CMK (cell line): Measurements from ENCODE around the gene ARHGAP32.

Experiments used
- DNase-seq: peaks from one replicate; pipeline ENCODE4 v3.0.0-alpha.2; 2010; ENCODE audit warnings: low read depth

The ARHGAP32 gene

DNA sequence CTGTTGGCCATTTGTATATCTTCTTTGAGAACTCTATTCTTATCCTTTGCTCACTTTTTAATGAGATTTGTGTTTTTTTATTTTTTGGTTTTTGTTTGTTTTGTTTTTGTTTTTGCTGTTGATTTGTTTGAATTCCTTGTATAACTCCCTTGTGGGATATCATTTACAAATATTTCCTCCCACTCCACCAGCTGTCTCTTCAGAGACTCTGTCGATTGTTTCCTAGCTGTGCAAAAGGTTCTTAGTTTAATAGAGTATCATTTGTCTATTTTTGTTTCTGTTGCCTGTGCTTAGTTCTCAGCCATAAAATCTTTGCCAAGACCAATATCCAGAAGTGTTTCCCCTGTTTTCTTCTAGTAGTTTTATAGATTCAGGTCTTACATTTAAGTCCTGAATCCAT, 82.4 kb downstream of the ARHGAP32 start:
- no peak for DNase-seq

DNA sequence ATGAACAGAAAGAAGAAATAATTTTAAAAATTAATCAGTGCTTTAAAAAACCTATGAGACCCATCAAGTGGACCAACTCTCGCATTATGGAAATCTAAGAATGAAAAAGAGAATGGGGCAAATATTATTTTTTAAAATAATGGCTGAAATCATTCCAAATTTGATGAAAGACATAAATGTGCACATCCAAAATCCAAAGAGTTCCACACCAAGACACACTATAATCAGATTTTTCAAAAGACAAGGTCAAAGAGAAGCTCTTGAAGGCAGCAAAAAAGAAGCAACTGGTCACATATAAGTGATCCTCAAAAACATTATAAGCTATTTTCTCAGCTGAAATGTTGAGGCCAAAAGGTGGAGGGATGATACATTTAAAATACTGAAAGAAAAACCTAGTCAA, 85.3 kb downstream of the ARHGAP32 start:
- no peak for DNase-seq

DNA sequence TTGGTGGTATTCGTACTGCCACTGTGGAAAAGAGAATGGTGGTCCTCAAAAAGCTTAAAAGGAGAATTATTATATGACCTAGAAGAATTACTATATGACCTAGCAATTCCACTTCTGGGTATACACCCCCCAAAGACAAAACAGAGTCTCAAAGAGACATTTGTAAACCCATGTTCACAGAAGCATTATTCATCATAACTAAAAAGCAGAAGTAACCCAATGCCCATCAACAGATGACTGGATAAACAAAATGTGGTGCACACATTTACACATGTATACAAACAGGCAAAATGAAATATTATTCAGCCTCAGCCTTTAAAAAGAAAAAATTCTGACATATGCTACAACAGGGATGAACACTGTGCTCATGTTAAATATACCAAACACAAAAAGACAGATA, 89.4 kb downstream of the ARHGAP32 start:
- no peak for DNase-seq

DNA sequence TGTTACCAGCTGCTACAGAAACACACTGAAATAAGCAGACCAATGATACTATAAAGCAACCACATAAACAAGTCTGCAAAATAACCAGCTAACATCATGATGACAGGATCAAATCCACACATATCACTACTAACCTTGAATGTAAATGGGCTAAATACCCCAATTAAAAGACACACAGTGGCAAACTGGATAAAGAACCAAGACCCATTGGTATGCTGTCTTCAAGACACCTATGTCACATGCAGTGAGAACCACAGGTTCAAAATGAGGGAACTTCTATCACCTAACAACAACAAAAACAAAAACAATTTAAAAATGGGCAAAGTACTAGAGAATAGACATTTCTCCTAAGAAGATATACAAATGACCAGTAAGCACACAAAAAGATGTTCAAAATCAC, 89.9 kb downstream of the ARHGAP32 start:
- no peak for DNase-seq

DNA sequence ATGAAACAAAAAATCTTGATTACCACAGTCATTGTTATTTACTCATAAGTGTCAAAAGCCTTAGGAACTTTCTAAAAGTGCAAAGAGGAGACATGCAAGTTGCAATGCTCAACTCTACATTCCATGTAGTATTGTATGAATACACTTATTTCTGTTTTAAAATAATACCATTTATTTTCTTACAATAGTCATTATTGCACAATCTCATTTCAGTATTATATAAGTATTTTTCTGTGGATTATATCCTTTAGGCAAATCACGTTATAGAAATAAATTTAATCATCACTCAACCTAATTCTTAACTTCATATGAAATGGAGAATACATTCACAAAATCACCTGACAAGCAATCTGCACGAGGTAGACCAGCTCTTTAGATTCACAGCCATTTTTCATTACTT, 98.8 kb downstream of the ARHGAP32 start:
- no peak for DNase-seq

DNA sequence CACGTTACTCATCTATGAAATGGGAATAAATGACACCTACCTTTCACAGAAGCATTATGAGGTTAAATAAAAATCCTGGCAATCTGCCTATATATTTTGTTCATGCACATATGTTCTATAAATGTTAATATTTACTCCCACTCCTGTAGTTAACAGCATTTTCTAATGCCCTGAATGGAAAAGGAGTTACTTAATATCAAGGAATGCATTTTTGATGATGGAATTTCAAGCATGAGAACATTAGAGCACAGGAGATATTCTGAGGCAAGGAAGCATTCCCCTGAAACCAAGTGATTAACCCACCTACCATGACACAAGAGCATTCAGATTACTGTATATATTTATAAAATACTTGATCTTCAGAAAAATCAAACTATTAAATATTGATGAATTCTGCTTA, 102.1 kb downstream of the ARHGAP32 start:
- no peak for DNase-seq

GRCh38 chr11:129089279-129089678, 102.8 kb downstream of the ARHGAP32 start:
- no peak for DNase-seq

- no peak for DNase-seq
Observed at GRCh38 chr11:129086976-129087375, 105.1 kb downstream of the ARHGAP32 start.

GRCh38 chr11:129077191-129077590, 114.9 kb downstream of the ARHGAP32 start:
- no peak for DNase-seq

DNA sequence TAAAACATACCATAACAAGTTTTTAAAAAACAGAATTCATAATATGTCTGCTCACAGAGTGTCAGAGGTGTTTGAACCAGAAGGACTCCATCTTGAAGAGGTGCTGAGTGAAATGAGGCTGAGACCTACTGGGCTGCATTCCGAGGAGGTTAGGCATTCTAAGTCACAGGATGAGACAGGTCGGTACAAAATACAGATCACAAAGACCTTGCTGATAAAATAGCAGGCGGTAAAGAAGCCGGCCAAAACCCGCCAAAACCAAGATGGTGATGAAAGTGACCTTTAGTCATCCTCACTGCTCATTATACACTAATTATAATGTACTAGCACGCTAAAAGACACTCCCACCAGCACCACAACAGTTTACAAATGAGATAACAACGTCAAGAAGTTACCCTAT, 116.4 kb downstream of the ARHGAP32 start:
- no peak for DNase-seq

- no peak for DNase-seq
Observed at GRCh38 chr11:129067454-129067853, 124.7 kb downstream of the ARHGAP32 start.

- DNase-seq = no peak
Observed at GRCh38 chr11:129066229-129066628, 125.9 kb downstream of the ARHGAP32 start.

DNA sequence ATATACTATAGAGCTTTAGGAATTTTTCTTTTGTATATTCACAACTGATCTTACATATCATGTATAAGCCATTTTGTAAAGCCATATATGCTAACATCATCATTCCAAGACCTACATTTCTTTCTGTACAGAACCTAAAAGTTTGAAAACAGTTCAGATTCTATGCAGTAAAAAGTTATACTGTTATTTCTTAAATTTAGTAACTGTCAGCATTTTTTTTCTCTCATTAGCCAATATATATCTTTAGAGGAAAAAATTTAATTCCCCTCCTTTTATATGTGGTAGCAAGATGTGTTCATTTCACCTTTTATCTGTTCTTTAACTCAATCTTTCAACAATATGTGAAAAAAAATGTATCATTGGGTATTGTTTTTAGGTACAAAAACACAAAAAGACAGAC, 129.0 kb downstream of the ARHGAP32 start:
- no peak for DNase-seq

GRCh38 chr11:129061492-129062230, 130.5 kb downstream of the ARHGAP32 start:
- no peak for DNase-seq

DNA sequence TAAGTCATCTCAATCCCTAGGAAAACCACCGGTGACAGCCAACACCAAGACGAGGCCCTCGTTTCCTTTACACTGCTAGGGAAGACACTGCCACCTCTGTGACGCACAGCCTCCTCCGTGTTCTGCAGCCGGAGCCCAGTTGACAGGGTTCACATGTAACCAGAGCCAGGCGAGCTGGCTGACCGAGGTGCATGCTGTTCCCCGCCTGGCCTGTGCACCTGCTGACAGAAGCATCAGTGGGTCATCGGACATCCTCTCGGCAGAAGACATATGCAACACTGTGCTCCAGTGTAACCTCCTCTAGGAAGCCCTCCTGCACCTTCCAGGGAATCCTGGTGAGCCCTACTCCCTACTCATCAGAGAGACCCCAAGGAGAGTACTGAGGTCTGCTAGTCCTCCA, 135.2 kb downstream of the ARHGAP32 start:
- DNase-seq = no peak

DNA sequence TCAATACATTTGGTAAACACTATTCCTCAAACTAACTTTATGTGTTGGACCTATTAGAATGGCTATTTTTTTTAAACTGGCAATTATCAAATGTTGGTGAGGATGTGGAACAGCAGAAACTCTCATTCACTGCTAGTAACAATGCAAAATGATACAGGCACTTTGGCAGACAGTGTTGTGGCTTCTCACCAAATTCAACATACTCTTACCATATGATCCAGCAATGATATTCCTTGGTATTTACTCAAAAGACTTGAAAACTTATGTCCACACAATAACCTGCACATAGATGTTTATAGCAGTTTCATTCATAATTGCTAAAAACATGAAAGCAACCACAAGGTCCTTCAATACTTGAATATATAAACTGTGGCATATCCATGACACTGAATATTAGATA, 136.9 kb downstream of the ARHGAP32 start:
- no peak for DNase-seq

DNA sequence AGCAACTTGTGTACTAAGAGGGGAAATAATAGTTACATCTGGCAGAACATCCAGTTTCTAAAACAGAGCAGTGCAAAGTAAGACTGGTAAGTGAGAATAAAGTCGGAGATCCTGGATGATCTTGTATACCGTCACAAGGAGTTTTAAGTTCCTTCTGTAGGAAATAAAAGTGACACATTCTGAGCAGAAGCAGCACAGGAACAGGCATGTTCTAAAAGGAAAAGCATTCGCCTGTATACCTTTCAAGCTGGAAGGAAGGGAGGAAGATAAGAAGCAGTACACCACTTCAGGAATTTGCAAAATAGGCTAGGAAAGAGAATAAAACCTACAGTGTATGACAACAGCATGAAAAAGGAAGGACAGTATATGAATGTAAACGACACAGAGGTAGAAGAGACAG, 143.2 kb downstream of the ARHGAP32 start:
- no peak for DNase-seq

- DNase-seq = no peak
Observed at GRCh38 chr11:129045150-129045549, 147.0 kb downstream of the ARHGAP32 start.

- no peak for DNase-seq
Observed at GRCh38 chr11:129042503-129042902, 149.6 kb downstream of the ARHGAP32 start.

- no peak for DNase-seq
Observed at GRCh38 chr11:129041611-129042018, 150.5 kb downstream of the ARHGAP32 start.

GRCh38 chr11:129040934-129041333, 151.2 kb downstream of the ARHGAP32 start:
- DNase-seq = no peak

GRCh38 chr11:129035244-129035643, 156.9 kb downstream of the ARHGAP32 start:
- no peak for DNase-seq

- DNase-seq = no peak
Observed at GRCh38 chr11:129034001-129034400, 158.1 kb downstream of the ARHGAP32 start.

- no peak for DNase-seq
Observed at GRCh38 chr11:129023968-129024676, 168.0 kb downstream of the ARHGAP32 start.
